Heart right ventricle (tissue), 16 donors: ENCODE data around the gene DPH3. TPM values are rescaled to one million over a fixed set of nuclear protein-coding genes. Genes with fewer than 3 reads are reported as not detected.

Experiments
- ATAC-seq, 8 donors: fragments of 200-7000 bp; cut with Tn5 transposase; one replicate each; pipeline ENCODE4 v1.9.1; 2020; ENCODE audit warnings: mild to moderate bottlenecking in 8 of 8, moderate library complexity in 8 of 8, moderate number of reproducible peaks in 1 of 8
- DNase-seq, 2 donors: peaks; one replicate each; pipeline ENCODE4 v3.0.0-alpha.2; 2020
- H3K27ac ChIP-seq, 10 donors: fragments of 200-600 bp; sonication (generic) in 2 of 10; one replicate each; pipeline versions ENCODE4 v1.5.0 to v1.8.0; 2020 to 2022; ENCODE audit warnings: mild to moderate bottlenecking in 3 of 10
- H3K27me3 ChIP-seq, 7 donors: fragments of 200-600 bp; one replicate each; pipeline ENCODE4 v1.8.0; 2021 to 2022; ENCODE audit warnings: mild to moderate bottlenecking in 2 of 7
- H3K36me3 ChIP-seq, 9 donors: fragments of 200-600 bp; sonication (generic) in 1 of 9; one replicate each; pipeline versions ENCODE4 v1.5.0 to v1.8.0; 2020 to 2022; ENCODE audit warnings: mild to moderate bottlenecking in 2 of 9
- H3K4me1 ChIP-seq, 9 donors: fragments of 200-600 bp; sonication (generic) in 1 of 9; one replicate each; pipeline versions ENCODE4 v1.5.0 to v1.8.0; 2020 to 2022; ENCODE audit warnings: mild to moderate bottlenecking in 4 of 9
- H3K4me3 ChIP-seq, 10 donors: fragments of 200-600 bp; sonication (generic) in 2 of 10; one replicate each; pipeline versions ENCODE4 v1.5.0 to v1.8.0; 2020 to 2022; ENCODE audit warnings: mild to moderate bottlenecking in 7 of 10, moderate library complexity in 2 of 10
- H3K9me3 ChIP-seq, 11 donors: fragments of 200-600 bp in 10 of 11; sonication (generic) in 2 of 11; one replicate each; pipeline versions ENCODE4 v1.5.0 to v1.8.0; 2013 to 2022; ENCODE audit warnings: mild to moderate bottlenecking in 2 of 11, control low read depth in 1 of 11, moderate library complexity in 1 of 11
- CTCF ChIP-seq, 9 donors: fragments of 200-600 bp; sonication (generic) in 2 of 9; IDR thresholded peaks; one replicate each; pipeline versions ENCODE4 v1.5.0 to v1.8.0; 2021 to 2022; ENCODE audit warnings: antibody characterized with exemption in 9 of 9, mild to moderate bottlenecking in 5 of 9, moderate library complexity in 1 of 9
- WGBS, 2 donors: extraction: QIAGEN DNeasy Blood & Tissue Kit; methylation state at CpG; one replicate each; pipeline ENCODE4 v1.1.7; 2013; ENCODE audit warnings: inconsistent platforms in 1 of 2; 5-methylcytosine and 5-hydroxymethylcytosine counted together
- intact Hi-C, 10 donors: fragments of 100-400 bp; cut with DNase I; formaldehyde crosslinking; loops; one replicate each; pipeline versions ENCODE4 v1.11.1 to v1.14.2; 2022
- polyA plus RNA-seq, 2 donors: library from polyadenylated mRNA; stranded (reverse); fragments of 200-250 nt; gene quantifications; one replicate each; pipeline ENCODE4 v1.2.3, GENCODE V29; 2013
- total RNA-seq, 10 donors: library from RNA; stranded (reverse); fragmentation: NEBNext Ultra II Directional in 3 of 10; extraction: Animal tissue kit (Norgen Biotek cat#: 25700) in 3 of 10; gene quantifications; one replicate each; pipeline versions ENCODE4 v1.2.1 to v1.2.4, GENCODE V29; 2021 to 2023
- donor health status: Arrhythmogenic right ventricular cardiomyopathy.
- donor health status: ischemic (EF 13 %, LVEDD 7.1; RV severe dilation, severe dysfunction).
- donor health status: healthy with polysubstance abuse.
- donor health status: DM: no; HTN: yes; CAD: no.
- donor health status: DM: no; HTN: no; CAD: no.
- donor health status: ischemic (EF 25% LVEDD 6.9; RV normal size, moderate dysfunction).
- donor health status: ischemic (EF 25% LVEDD 5.7; RV mildly dilated, moderate dysfunction).
- donor health status: healthy.
- donor health status: DM: yes; HTN: yes; CAD: no.
- donor health status: Ischemic cardiomyopathy.
- donor health status: ischemic (EF 35%, LVEDD 5.7; RV mildly dilated, moderate dysfunction).
- donor health status: nonischemic (EF 11% LVEDD 7.7; RV severe dilation, severe dysfunction).
- donor health status: DM: yes; HTN: yes; CAD: no.
- donor health status: PGD.
- donor health status: ischemic (EF 29% LVEDD 5.4; RV normal size, mild dysfunction).
- donor health status: nonischemic (EF 23%, LVEDD 6.1; RV moderate dilation, normal function).

DPH3 gene
- total and polyA plus RNA-seq, 12 donors = 5.5 to 24.5 (median 18.7) TPM

DNA sequence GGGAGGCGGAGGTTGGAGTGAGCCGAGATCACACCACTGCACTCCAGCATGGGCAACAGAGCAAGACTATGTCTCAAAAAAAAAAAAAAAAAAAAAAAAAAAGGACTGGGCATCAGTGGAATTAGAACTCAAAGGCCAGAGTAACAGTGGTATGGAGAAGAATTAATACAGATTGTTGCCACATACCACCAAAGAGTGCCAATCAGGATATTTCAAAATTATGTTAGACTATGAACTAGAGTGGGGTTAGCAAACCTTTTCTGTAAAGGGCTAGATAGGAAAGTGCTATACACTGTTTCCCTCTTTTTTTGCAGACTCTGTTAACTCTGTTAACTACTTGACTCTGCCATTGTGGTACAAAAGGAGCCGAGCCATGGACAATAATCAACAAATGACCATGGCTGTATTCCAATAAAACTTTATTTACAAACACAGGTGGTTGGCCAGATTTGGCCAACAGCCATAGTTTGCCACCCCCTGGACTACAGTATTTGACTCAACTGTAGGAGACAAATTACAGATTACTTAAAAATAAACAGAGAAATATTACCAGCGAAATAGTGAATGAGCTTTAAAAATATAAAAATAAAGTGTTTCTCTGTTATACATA lies 28.6 kb downstream of the DPH3 start:
- H3K4me1 ChIP-seq = peaks cover 0 to 33% (median 22%) of the 10 kb centered on the region in 9 donors
- ATAC-seq (no peak), DNase-seq (no peak)
- intact Hi-C loops = loop anchor here in 1 of 10 donors (5.0 kb wide), 1 partner anchor 404 kb away; no protein-coding TSS in a partner anchor
- H3K27ac ChIP-seq = no peak overlapping the region
- 90 to 93% methylated on average over 4 of the region's 4 CpGs for WGBS, 2 donors
- H3K27me3 ChIP-seq = no peaks in the 10 kb centered on the region
- no peak for TF ChIP-seq CTCF (IDR thresholded peaks at IDR 0.05)
- H3K36me3 ChIP-seq = no peaks in the 10 kb centered on the region
- no peak overlapping the region for H3K4me3 ChIP-seq
- H3K9me3 ChIP-seq = no peaks in the 10 kb centered on the region

DNA sequence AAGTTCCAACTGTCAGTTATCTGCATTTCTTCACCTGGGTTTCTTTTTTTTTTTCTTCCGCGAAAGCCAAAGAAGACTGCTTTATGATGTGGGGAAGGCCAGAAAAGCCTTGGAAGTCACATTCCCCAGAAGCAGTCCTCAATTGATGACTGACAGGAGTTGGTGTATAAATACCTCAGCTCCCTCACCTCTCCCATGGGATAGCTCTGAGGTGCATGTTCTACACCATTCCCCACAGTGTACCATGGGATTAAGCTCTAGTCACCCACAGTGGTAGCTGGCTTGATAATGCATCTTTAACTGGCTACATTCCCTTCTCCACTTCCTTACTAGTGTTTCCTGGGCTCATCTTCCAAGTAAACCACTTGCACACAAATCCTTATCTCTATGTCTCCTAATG lies 30.5 kb downstream of the DPH3 start:
- Histone ChIP-seq H3K9me3 (no peaks in the 10 kb centered on the region), H3K27me3 (no peaks in the 10 kb centered on the region), H3K4me1 (peaks cover 0 to 24% (median 15%) of the 10 kb centered on the region in 9 donors), H3K36me3 (no peaks in the 10 kb centered on the region), H3K4me3 (no peak overlapping the region), H3K27ac (no peak overlapping the region)
- DNase-seq = no peak
- ATAC-seq = no peak
- WGBS, 2 donors = 97% methylated on average over 2 of the region's 2 CpGs
- intact Hi-C loops = no loop called here
- TF ChIP-seq CTCF (IDR thresholded peaks at IDR 0.05) = no peak

- intact Hi-C loops = no loop called here
- Histone ChIP-seq H3K9me3 (no peaks in the 10 kb centered on the region), H3K4me3 (no peak overlapping the region), H3K27me3 (no peaks in the 10 kb centered on the region), H3K4me1 (peaks cover 0 to 20% (median 10%) of the 10 kb centered on the region in 9 donors), H3K27ac (no peak overlapping the region), H3K36me3 (no peaks in the 10 kb centered on the region)
- no peak for DNase-seq
- no peak for ATAC-seq
- TF ChIP-seq CTCF (IDR thresholded peaks at IDR 0.05) = no peak
- WGBS, 2 donors = 91 to 100% methylated on average over 1 of the region's 1 CpG
Measured at GRCh38 chr3:16233806-16234205, 30.9 kb downstream of the DPH3 start.

DNA sequence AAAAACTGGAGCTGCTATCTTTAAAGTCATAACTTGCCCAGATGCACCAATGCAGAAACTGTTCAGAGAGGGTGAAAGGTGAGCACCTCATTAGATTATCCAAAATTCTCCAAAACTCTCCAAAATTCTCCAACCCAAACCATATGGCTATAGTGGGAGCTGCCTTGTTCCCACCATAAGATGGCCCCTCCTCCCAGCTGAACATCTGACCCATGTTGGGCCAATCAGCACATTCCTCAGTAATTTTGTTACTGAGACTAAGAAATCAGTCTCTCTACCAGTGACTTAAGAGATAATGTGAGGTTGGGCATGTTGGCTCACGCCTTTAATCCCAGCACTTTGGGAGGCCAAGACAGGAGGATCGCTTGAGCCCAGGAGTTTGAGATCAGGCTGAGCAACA lies 32.8 kb downstream of the DPH3 start:
- 96 to 97% methylated on average over 2 of the region's 2 CpGs for WGBS, 2 donors
- no peak overlapping the region for H3K27ac ChIP-seq
- intact Hi-C loops = no loop called here
- H3K4me1 ChIP-seq = peaks cover 0 to 9% (median 6%) of the 10 kb centered on the region in 9 donors
- TF ChIP-seq CTCF (IDR thresholded peaks at IDR 0.05) = no peak
- DNase-seq (no peak), ATAC-seq (no peak)
- no peaks in the 10 kb centered on the region for H3K27me3 ChIP-seq
- no peaks in the 10 kb centered on the region for H3K36me3 ChIP-seq
- no peaks in the 10 kb centered on the region for H3K9me3 ChIP-seq
- H3K4me3 ChIP-seq = no peak overlapping the region
